ENCODE results near the gene PRPS1L1.

The PRPS1L1 gene

GRCh38 chr7:18059171-18059570 is 31.5 kb upstream of the PRPS1L1 start:
- ChIA-PET POLR2A (no interaction called here), CTCF (interaction anchor here (0.6 kb wide), 1 partner anchor 379 kb away, joined by 3 read pairs; no protein-coding TSS in a partner anchor)
- TF ChIP-seq CTCF (IDR thresholded peaks at IDR 0.05; ENCODE audit: insufficient read depth, low read length, missing control alignments), result no peak
- DNase-seq (ENCODE audit: low read depth, low spot score), result no peak
- H3K4me3 ChIP-seq (ENCODE audit: low read depth, low read length), result no peak overlapping the region

- no peak for DNase-seq (ENCODE audit: low read depth, low spot score)
- ChIA-PET CTCF (no interaction called here), POLR2A (no interaction called here)
- no peak overlapping the region for H3K4me3 ChIP-seq (ENCODE audit: low read depth, low read length)
- TF ChIP-seq CTCF (IDR thresholded peaks at IDR 0.05; ENCODE audit: insufficient read depth, low read length, missing control alignments), result no peak
These were observed 26.3 kb upstream of the PRPS1L1 start for GRCh38 chr7:18053941-18054340.

- TF ChIP-seq CTCF (IDR thresholded peaks at IDR 0.05; ENCODE audit: insufficient read depth, low read length, missing control alignments), result no peak
- H3K4me3 ChIP-seq (ENCODE audit: low read depth, low read length), result no peak overlapping the region
- POLR2A ChIA-PET, result no interaction called here
- CTCF ChIA-PET, result no interaction called here
- DNase-seq (ENCODE audit: low read depth, low spot score), result no peak
These were observed 25.7 kb upstream of the PRPS1L1 start for GRCh38 chr7:18053177-18053928.

GRCh38 chr7:18049262-18049661 is 21.6 kb upstream of the PRPS1L1 start:
- CTCF ChIA-PET, result no interaction called here

GRCh38 chr7:18046601-18047000 is 19.0 kb upstream of the PRPS1L1 start:
- CTCF ChIA-PET, result no interaction called here
- no peak overlapping the region for H3K4me3 ChIP-seq (ENCODE audit: low read depth, low read length)
- DNase-seq (ENCODE audit: low read depth, low spot score), result no peak
- no peak for TF ChIP-seq CTCF (IDR thresholded peaks at IDR 0.05; ENCODE audit: insufficient read depth, low read length, missing control alignments)
- POLR2A ChIA-PET, result no interaction called here

More at GRCh38 chr7:18049262-18049661, 21.6 kb upstream of the PRPS1L1 start:
- H3K4me3 ChIP-seq (ENCODE audit: low read depth, low read length), result no peak overlapping the region
- POLR2A ChIA-PET, result no interaction called here
- DNase-seq (ENCODE audit: low read depth, low spot score), result no peak
- TF ChIP-seq CTCF (IDR thresholded peaks at IDR 0.05; ENCODE audit: insufficient read depth, low read length, missing control alignments), result no peak

- CTCF ChIA-PET, result no interaction called here
- no peak for TF ChIP-seq CTCF (IDR thresholded peaks at IDR 0.05; ENCODE audit: insufficient read depth, low read length, missing control alignments)
- no peak overlapping the region for H3K4me3 ChIP-seq (ENCODE audit: low read depth, low read length)
- POLR2A ChIA-PET, result interaction anchor here (0.7 kb wide), 1 partner anchor 12 kb away, joined by 3 read pairs; no protein-coding TSS in a partner anchor
- DNase-seq (ENCODE audit: low read depth, low spot score), result no peak
These were observed 17.5 kb upstream of the PRPS1L1 start for GRCh38 chr7:18045171-18045570.
